NCI-H2029 (cell line): Measurements from ENCODE around the gene MYO1D.

Experiments
- DNase-seq: peaks from one replicate; lab custom pipeline; 2025; lab: John Stamatoyannopoulos, UW

The MYO1D gene

GRCh38 chr17:32819035-32819434, 57.9 kb downstream of the MYO1D start:
- no peak for DNase-seq

- no peak for DNase-seq
Observed at GRCh38 chr17:32815460-32815859, 61.5 kb downstream of the MYO1D start.

- DNase-seq: no peak
Observed at GRCh38 chr17:32814836-32815235, 62.1 kb downstream of the MYO1D start.

GRCh38 chr17:32813021-32813420, 63.9 kb downstream of the MYO1D start:
- DNase-seq: no peak

- DNase-seq: no peak
Observed at GRCh38 chr17:32810690-32811089, 66.2 kb downstream of the MYO1D start.

- DNase-seq: no peak
Observed at GRCh38 chr17:32807577-32807976, 69.3 kb downstream of the MYO1D start.

- DNase-seq: no peak
Observed at GRCh38 chr17:32806646-32807045, 70.3 kb downstream of the MYO1D start.

GRCh38 chr17:32805029-32805976, 71.6 kb downstream of the MYO1D start:
- DNase-seq: no peak

- no peak for DNase-seq
Observed at GRCh38 chr17:32803544-32803943, 73.4 kb downstream of the MYO1D start.

- no peak for DNase-seq
Observed at GRCh38 chr17:32802306-32802705, 74.6 kb downstream of the MYO1D start.

GRCh38 chr17:32801641-32802040, 75.3 kb downstream of the MYO1D start:
- no peak for DNase-seq

- DNase-seq: no peak
Observed at GRCh38 chr17:32801193-32801592, 75.7 kb downstream of the MYO1D start.

- DNase-seq: no peak
Observed at GRCh38 chr17:32798938-32799337, 78.0 kb downstream of the MYO1D start.

- DNase-seq: no peak
Observed at GRCh38 chr17:32795339-32795979, 81.5 kb downstream of the MYO1D start.

GRCh38 chr17:32794533-32795246, 82.2 kb downstream of the MYO1D start:
- no peak for DNase-seq

- DNase-seq: no peak
Observed at GRCh38 chr17:32793841-32794240, 83.1 kb downstream of the MYO1D start.

- no peak for DNase-seq
Observed at GRCh38 chr17:32792207-32792606, 84.7 kb downstream of the MYO1D start.

GRCh38 chr17:32786169-32786568, 90.8 kb downstream of the MYO1D start:
- no peak for DNase-seq

GRCh38 chr17:32784113-32784512, 92.8 kb downstream of the MYO1D start:
- DNase-seq: no peak

GRCh38 chr17:32783602-32784001, 93.3 kb downstream of the MYO1D start:
- DNase-seq: peak; percentile 52

- DNase-seq: no peak
Observed at GRCh38 chr17:32780721-32781120, 96.2 kb downstream of the MYO1D start.

- DNase-seq: no peak
Observed at GRCh38 chr17:32777922-32778321, 99.0 kb downstream of the MYO1D start.

- no peak for DNase-seq
Observed at GRCh38 chr17:32777436-32777835, 99.5 kb downstream of the MYO1D start.
